ENCODE results near the gene CCDC170.

The CCDC170 gene

GRCh38 chr6:151652325-151652724, 158.5 kb downstream of the CCDC170 start:
- TF ChIP-seq CTCF (IDR thresholded peaks at IDR 0.05; ENCODE audit: low read depth, low read length): no peak
- Histone ChIP-seq H3K4me3 (ENCODE audit: low read depth, low read length) (no peak overlapping the region), H3K27me3 (no peaks in the 10 kb centered on the region), H3K9me3 (no peaks in the 10 kb centered on the region), H3K36me3 (no peaks in the 10 kb centered on the region), H3K4me1 (no peaks in the 10 kb centered on the region)
- no peak for DNase-seq

- no peak for TF ChIP-seq CTCF (IDR thresholded peaks at IDR 0.05; ENCODE audit: low read depth, low read length)
- no peaks in the 10 kb centered on the region; the same call in 1 of the 2 replicates for H3K27me3 ChIP-seq
- H3K4me3 ChIP-seq (ENCODE audit: low read depth, low read length): no peak overlapping the region
- no peak for DNase-seq
- H3K36me3 ChIP-seq: no peaks in the 10 kb centered on the region
- no peaks in the 10 kb centered on the region for H3K4me1 ChIP-seq
- H3K9me3 ChIP-seq: no peaks in the 10 kb centered on the region
Observed at GRCh38 chr6:151655099-151655498, 161.3 kb downstream of the CCDC170 start.

- DNase-seq: no peak
- no peak for TF ChIP-seq CTCF (IDR thresholded peaks at IDR 0.05; ENCODE audit: low read depth, low read length)
- Histone ChIP-seq H3K9me3 (no peaks in the 10 kb centered on the region), H3K36me3 (no peaks in the 10 kb centered on the region), H3K27me3 (no peaks in the 10 kb centered on the region; the same call in 1 of the 2 replicates), H3K4me3 (ENCODE audit: low read depth, low read length) (no peak overlapping the region), H3K4me1 (no peaks in the 10 kb centered on the region)
Observed at GRCh38 chr6:151656392-151656791, 162.6 kb downstream of the CCDC170 start.

- H3K4me3 ChIP-seq (ENCODE audit: low read depth, low read length): no peak overlapping the region
- H3K4me1 ChIP-seq: no peaks in the 10 kb centered on the region
- TF ChIP-seq CTCF (IDR thresholded peaks at IDR 0.05; ENCODE audit: low read depth, low read length): no peak
- no peaks in the 10 kb centered on the region for H3K36me3 ChIP-seq
- H3K9me3 ChIP-seq: no peaks in the 10 kb centered on the region
- H3K27me3 ChIP-seq: no peaks in the 10 kb centered on the region; the same call in none of the 2 replicates
- no peak for DNase-seq
Observed at GRCh38 chr6:151658091-151658490, 164.3 kb downstream of the CCDC170 start.

- no peaks in the 10 kb centered on the region for H3K4me1 ChIP-seq
- TF ChIP-seq CTCF (IDR thresholded peaks at IDR 0.05; ENCODE audit: low read depth, low read length): no peak
Observed at GRCh38 chr6:151659212-151659611, 165.4 kb downstream of the CCDC170 start.

GRCh38 chr6:151661509-151661908, 167.7 kb downstream of the CCDC170 start:
- H3K4me3 ChIP-seq (ENCODE audit: low read depth, low read length): no peak overlapping the region
- H3K36me3 ChIP-seq: no peaks in the 10 kb centered on the region
- H3K27me3 ChIP-seq: no peaks in the 10 kb centered on the region; the same call in none of the 2 replicates
- H3K9me3 ChIP-seq: no peaks in the 10 kb centered on the region
- H3K4me1 ChIP-seq: no peaks in the 10 kb centered on the region
- DNase-seq: no peak
- TF ChIP-seq CTCF (IDR thresholded peaks at IDR 0.05; ENCODE audit: low read depth, low read length): no peak

More at GRCh38 chr6:151659212-151659611, 165.4 kb downstream of the CCDC170 start:
- H3K27me3 ChIP-seq: no peaks in the 10 kb centered on the region; the same call in none of the 2 replicates
- no peaks in the 10 kb centered on the region for H3K36me3 ChIP-seq
- H3K4me3 ChIP-seq (ENCODE audit: low read depth, low read length): no peak overlapping the region
- no peak for DNase-seq
- no peaks in the 10 kb centered on the region for H3K9me3 ChIP-seq
